ENCODE measurements around the gene C5.

The C5 gene

GRCh38 chr9:120922404-120923195 is 127.5 kb downstream of the C5 start:
- no peak for DNase-seq

GRCh38 chr9:120921661-120922181 is 128.4 kb downstream of the C5 start:
- DNase-seq: no peak

GRCh38 chr9:120920806-120921178 is 129.3 kb downstream of the C5 start:
- no peak for DNase-seq

- no peak for DNase-seq
Measured at GRCh38 chr9:120919843-120920805, 130.0 kb downstream of the C5 start.

GRCh38 chr9:120918931-120919842 is 130.9 kb downstream of the C5 start:
- DNase-seq: no peak

- DNase-seq: no peak
Measured at GRCh38 chr9:120917929-120918762, 131.9 kb downstream of the C5 start.

- DNase-seq: no peak
Measured at GRCh38 chr9:120916991-120917880, 132.8 kb downstream of the C5 start.

- no peak for DNase-seq
Measured at GRCh38 chr9:120916588-120916987, 133.5 kb downstream of the C5 start.

GRCh38 chr9:120915854-120916470 is 134.1 kb downstream of the C5 start:
- DNase-seq: no peak

- DNase-seq: no peak
Measured at GRCh38 chr9:120914953-120915352, 135.1 kb downstream of the C5 start.

GRCh38 chr9:120914396-120914795 is 135.7 kb downstream of the C5 start:
- DNase-seq: no peak

GRCh38 chr9:120913647-120914264 is 136.3 kb downstream of the C5 start:
- DNase-seq: no peak

- no peak for DNase-seq
Measured at GRCh38 chr9:120912958-120913646, 137.0 kb downstream of the C5 start.

GRCh38 chr9:120911295-120911837 is 138.7 kb downstream of the C5 start:
- DNase-seq: no peak

GRCh38 chr9:120910643-120911042 is 139.4 kb downstream of the C5 start:
- no peak for DNase-seq

- DNase-seq: peak; percentile 57
Measured at GRCh38 chr9:120909904-120910303, 140.2 kb downstream of the C5 start.

- DNase-seq: no peak
Measured at GRCh38 chr9:120905315-120906164, 144.5 kb downstream of the C5 start.

GRCh38 chr9:120904978-120905301 is 145.1 kb downstream of the C5 start:
- no peak for DNase-seq
